Measurements from ENCODE around the gene FRAT1. TPM values are rescaled to one million over a fixed set of nuclear protein-coding genes. Genes with fewer than 3 reads are reported as not detected.
A peak's percentile ranks its signal among the peaks of the same experiment; 100 is the strongest.

The FRAT1 gene
- total and polyA plus RNA-seq, 2 experiments from 2014 or later, result 14.2 TPM

DNA sequence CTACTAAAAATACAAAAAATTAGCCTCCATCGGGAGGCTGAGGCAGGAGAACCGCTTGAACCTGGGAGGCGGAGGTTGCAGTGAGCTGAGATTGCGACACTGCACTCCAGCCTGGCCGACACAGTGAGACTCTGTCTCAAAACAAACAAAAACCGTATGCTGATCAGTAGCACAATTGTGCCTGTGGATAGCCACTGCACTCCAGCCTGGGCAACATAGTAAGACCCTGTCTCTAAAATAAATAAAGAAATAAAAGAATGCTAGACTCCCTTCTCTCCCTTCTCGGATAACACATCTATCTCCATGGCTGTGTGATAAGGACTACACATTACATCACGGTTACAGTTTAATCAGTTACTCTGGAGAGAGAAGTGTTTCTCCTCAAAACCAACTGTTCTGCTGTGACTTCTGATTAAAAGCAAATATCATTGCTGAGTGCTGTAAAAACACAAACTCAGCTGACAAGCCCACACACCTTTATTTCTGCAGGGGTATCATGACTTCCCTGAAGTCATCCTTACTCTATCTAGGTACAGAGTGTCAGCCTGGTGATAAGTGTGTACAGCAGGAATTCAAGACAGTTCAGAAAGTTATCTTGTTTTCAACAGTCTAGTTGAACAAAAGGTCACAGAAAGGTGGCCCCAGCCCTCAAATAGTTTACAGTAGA, 21.4 kb upstream of the FRAT1 start:
- no peak overlapping the region for H3K4me3 ChIP-seq
- H2AFZ ChIP-seq, result no peak overlapping the region
- H3K27me3 ChIP-seq, result no peaks in the 10 kb centered on the region
- TF ChIP-seq, protein P1, sequence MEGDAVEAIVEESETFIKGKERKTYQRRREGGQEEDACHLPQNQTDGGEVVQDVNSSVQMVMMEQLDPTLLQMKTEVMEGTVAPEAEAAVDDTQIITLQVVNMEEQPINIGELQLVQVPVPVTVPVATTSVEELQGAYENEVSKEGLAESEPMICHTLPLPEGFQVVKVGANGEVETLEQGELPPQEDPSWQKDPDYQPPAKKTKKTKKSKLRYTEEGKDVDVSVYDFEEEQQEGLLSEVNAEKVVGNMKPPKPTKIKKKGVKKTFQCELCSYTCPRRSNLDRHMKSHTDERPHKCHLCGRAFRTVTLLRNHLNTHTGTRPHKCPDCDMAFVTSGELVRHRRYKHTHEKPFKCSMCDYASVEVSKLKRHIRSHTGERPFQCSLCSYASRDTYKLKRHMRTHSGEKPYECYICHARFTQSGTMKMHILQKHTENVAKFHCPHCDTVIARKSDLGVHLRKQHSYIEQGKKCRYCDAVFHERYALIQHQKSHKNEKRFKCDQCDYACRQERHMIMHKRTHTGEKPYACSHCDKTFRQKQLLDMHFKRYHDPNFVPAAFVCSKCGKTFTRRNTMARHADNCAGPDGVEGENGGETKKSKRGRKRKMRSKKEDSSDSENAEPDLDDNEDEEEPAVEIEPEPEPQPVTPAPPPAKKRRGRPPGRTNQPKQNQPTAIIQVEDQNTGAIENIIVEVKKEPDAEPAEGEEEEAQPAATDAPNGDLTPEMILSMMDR (IDR thresholded peaks at IDR 0.05; ENCODE audit: poor library complexity), result no peak
- TF ChIP-seq EZH2 (IDR thresholded peaks at IDR 0.05; ENCODE audit: borderline replicate concordance) (no peak), EZH2phosphoT487 (IDR thresholded peaks at IDR 0.05; ENCODE audit: low read depth, severe bottlenecking, unreplicated experiment) (no peak)
- no peaks in the 10 kb centered on the region for H3K9me3 ChIP-seq (ENCODE audit: low read depth)
- H3K9me2 ChIP-seq (replicated peaks; ENCODE audit: insufficient read depth), result no peaks in the 10 kb centered on the region
- no peaks in the 10 kb centered on the region for H3K36me3 ChIP-seq (replicated peaks; ENCODE audit: insufficient read depth, low read depth)
- H3K4me1 ChIP-seq (ENCODE audit: insufficient read depth), result peaks cover 7% of the 10 kb centered on the region
- H3K79me2 ChIP-seq, result no peaks in the 10 kb centered on the region
- DNase-seq (ENCODE audit: low spot score), result peak; percentile 49
- H4K20me1 ChIP-seq (ENCODE audit: insufficient read depth, poor library complexity, severe bottlenecking), result no peaks in the 10 kb centered on the region
- WGBS (ENCODE audit: low lambda C conversion rate, missing lambda C conversion rate), result 44% methylated on average over 8 of the region's 8 CpGs
- peak overlapping the region; percentile 88 for H3K27ac ChIP-seq
- H3K4me2 ChIP-seq, result peak overlapping the region; percentile 41

DNA sequence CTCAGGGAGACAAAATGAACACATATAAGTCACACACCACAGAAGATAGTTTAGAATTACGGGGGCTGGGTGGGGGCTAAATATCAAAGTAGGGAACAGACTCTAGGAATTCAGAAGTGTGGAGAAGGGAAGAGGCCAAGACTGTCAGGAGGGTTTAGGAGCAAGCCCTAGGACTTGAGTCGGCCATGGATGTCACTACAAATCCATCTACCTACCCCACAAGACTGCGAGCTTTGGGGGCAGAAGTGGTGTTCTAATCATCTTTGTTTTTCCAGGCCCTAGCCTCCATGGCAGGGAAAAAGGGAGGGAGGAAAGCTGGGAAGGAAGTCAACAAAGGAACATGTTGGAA, 20.9 kb upstream of the FRAT1 start:
- TF ChIP-seq EZH2phosphoT487 (IDR thresholded peaks at IDR 0.05; ENCODE audit: low read depth, severe bottlenecking, unreplicated experiment) (no peak), EZH2 (IDR thresholded peaks at IDR 0.05; ENCODE audit: borderline replicate concordance) (no peak)
- TF ChIP-seq, protein P1 (IDR thresholded peaks at IDR 0.05; ENCODE audit: poor library complexity), result no peak
- Histone ChIP-seq H2AFZ (peak overlapping the region; percentile 2), H3K9me2 (replicated peaks; ENCODE audit: insufficient read depth) (no peaks in the 10 kb centered on the region), H3K79me2 (no peaks in the 10 kb centered on the region), H4K20me1 (ENCODE audit: insufficient read depth, poor library complexity, severe bottlenecking) (no peaks in the 10 kb centered on the region), H3K27ac (peak overlapping the region; percentile 88), H3K4me2 (peak overlapping the region; percentile 41), H3K27me3 (no peaks in the 10 kb centered on the region), H3K4me1 (ENCODE audit: insufficient read depth) (peaks cover 7% of the 10 kb centered on the region), H3K9me3 (ENCODE audit: low read depth) (no peaks in the 10 kb centered on the region), H3K36me3 (replicated peaks; ENCODE audit: insufficient read depth, low read depth) (no peaks in the 10 kb centered on the region), H3K4me3 (no peak overlapping the region)
- WGBS (ENCODE audit: low lambda C conversion rate, missing lambda C conversion rate), result 48% methylated on average over 3 of the region's 3 CpGs
- DNase-seq (ENCODE audit: low spot score), result no peak

DNA sequence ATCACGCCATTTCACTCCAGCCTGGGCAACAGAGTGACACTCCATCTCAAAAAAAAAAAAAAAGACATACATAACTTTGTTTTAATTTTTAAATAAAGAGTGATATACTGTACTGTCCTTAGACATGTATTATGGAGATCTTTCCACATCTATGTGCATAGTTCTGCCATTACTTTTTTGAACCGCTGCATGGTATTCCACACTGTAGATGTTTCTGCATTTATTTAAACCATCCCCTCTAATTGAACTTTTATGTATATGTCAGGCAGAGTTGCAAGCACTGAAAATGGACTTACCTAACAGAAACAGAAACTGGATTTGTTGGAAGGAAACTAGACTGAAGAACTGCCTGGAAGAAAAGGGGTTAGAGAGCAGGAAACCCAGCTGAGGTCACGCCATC, 18.1 kb upstream of the FRAT1 start:
- no peak overlapping the region for H2AFZ ChIP-seq

More for the DNA sequence above, 18.1 kb upstream of the FRAT1 start:
- H3K27ac ChIP-seq, result no peak overlapping the region
- no peak for DNase-seq (ENCODE audit: low spot score)
- no peaks in the 10 kb centered on the region for H4K20me1 ChIP-seq (ENCODE audit: insufficient read depth, poor library complexity, severe bottlenecking)
- H3K4me1 ChIP-seq (ENCODE audit: insufficient read depth), result peaks cover 7% of the 10 kb centered on the region
- no peaks in the 10 kb centered on the region for H3K36me3 ChIP-seq (replicated peaks; ENCODE audit: insufficient read depth, low read depth)
- no peak overlapping the region for H3K4me3 ChIP-seq
- TF ChIP-seq, protein P1 (IDR thresholded peaks at IDR 0.05; ENCODE audit: poor library complexity), result no peak
- TF ChIP-seq EZH2 (IDR thresholded peaks at IDR 0.05; ENCODE audit: borderline replicate concordance), result no peak
- no peak for TF ChIP-seq EZH2phosphoT487 (IDR thresholded peaks at IDR 0.05; ENCODE audit: low read depth, severe bottlenecking, unreplicated experiment)
- no peaks in the 10 kb centered on the region for H3K9me2 ChIP-seq (replicated peaks; ENCODE audit: insufficient read depth)
- WGBS (ENCODE audit: low lambda C conversion rate, missing lambda C conversion rate), result 94% methylated on average over 3 of the region's 3 CpGs
- H3K27me3 ChIP-seq, result no peaks in the 10 kb centered on the region
- H3K4me2 ChIP-seq, result no peak overlapping the region
- no peaks in the 10 kb centered on the region for H3K9me3 ChIP-seq (ENCODE audit: low read depth)
- H3K79me2 ChIP-seq, result no peaks in the 10 kb centered on the region
